Activated gamma-delta T cell treated with Interleukin-2 at 50 U/mL for 16 hours (primary cell): ENCODE data around the gene FRMD3.

Source experiments
- DNase-seq: peaks from one replicate; pipeline ENCODE4 v3.0.0-alpha.2; 2020

The FRMD3 gene

GRCh38 chr9:83472221-83472665 lies 66.0 kb downstream of the FRMD3 start:
- DNase-seq, result no peak

- DNase-seq, result no peak
Observed at GRCh38 chr9:83471241-83471640, 67.0 kb downstream of the FRMD3 start.

DNA sequence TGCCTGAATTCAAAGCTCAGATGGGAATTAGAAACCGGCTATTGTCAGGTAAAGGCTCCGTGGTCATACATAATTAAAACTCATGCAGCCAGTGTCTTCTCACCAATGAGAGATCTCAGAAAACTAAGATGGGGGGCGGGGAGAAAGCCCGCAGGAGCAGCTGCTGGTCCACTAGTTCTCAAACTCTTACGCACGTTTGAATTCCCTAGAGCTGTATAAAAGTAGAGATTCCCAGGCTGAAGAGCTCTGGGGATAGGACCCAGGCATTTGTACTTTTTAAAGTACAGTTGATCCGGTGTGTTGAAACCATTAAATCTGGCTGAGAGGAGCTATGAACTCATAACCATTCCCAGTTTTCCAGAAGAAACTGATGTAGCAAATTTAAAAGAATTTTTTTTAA lies 68.5 kb downstream of the FRMD3 start:
- no peak for DNase-seq

DNA sequence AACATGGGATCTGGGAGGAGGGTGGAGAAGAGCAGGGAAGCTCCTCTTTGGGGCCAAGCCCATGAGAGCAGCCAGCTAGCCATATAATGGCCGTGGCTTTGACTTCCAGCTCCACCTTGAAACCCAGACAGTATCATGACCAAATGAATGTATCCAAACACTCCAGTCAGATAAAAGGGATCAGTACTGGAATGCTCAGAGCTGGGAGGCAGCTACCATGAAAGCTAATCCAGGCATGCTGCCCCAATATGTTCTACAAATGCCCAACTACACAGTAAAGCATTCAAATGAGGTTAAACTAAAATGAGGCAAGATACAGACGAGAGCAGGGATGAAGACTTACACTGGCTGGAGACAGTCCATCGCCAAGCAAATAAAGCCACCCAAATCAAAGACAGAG lies 69.4 kb downstream of the FRMD3 start:
- DNase-seq, result no peak

- DNase-seq, result no peak
Observed at GRCh38 chr9:83466877-83467276, 71.3 kb downstream of the FRMD3 start.

GRCh38 chr9:83466351-83466750 lies 71.8 kb downstream of the FRMD3 start:
- no peak for DNase-seq

GRCh38 chr9:83459830-83460229 lies 78.4 kb downstream of the FRMD3 start:
- DNase-seq, result no peak

GRCh38 chr9:83458530-83458929 lies 79.7 kb downstream of the FRMD3 start:
- DNase-seq, result no peak

- DNase-seq, result no peak
Observed at GRCh38 chr9:83457005-83457404, 81.2 kb downstream of the FRMD3 start.

- no peak for DNase-seq
Observed at GRCh38 chr9:83456226-83456625, 82.0 kb downstream of the FRMD3 start.

DNA sequence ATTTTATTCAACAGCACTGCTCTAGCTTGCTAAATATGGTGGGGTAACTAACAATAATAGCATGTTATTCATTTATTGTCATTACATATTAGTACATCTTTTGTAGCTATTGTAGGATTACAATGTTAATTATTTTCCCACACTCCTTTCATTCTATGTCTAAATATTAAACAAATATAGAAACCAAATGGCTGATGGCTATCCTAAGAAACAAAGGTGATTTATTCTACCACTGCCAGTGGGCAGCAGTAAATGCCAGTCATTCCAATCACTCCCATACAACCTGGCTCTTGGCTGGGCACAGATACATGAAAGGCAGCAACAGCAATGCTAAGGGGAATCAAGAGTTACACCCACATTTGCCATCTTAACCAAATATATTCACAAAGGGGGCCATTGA lies 84.1 kb downstream of the FRMD3 start:
- no peak for DNase-seq

GRCh38 chr9:83451308-83451707 lies 86.9 kb downstream of the FRMD3 start:
- no peak for DNase-seq

- DNase-seq, result no peak
Observed at GRCh38 chr9:83449983-83450382, 88.2 kb downstream of the FRMD3 start.

- no peak for DNase-seq
Observed at GRCh38 chr9:83449166-83449565, 89.0 kb downstream of the FRMD3 start.

DNA sequence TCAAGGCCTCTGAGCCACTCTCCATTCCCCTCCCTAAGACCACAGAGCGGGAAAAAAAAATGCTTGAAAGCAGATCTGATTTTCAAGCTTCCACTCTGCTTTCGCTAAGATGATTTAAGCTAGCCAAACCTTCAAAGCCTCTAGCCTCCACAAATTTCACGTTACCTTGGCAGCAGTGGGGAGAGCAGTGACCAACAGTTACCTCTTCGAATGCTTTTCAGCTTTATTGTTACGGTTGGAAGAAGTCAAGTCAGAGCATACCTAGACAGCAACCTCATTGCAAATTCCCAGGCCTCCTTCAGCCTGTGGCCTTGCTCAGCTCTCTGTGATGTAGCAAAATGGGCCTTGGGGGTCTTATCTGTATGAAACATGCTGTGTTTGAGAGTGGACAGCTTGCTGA lies 89.6 kb downstream of the FRMD3 start:
- DNase-seq, result no peak

DNA sequence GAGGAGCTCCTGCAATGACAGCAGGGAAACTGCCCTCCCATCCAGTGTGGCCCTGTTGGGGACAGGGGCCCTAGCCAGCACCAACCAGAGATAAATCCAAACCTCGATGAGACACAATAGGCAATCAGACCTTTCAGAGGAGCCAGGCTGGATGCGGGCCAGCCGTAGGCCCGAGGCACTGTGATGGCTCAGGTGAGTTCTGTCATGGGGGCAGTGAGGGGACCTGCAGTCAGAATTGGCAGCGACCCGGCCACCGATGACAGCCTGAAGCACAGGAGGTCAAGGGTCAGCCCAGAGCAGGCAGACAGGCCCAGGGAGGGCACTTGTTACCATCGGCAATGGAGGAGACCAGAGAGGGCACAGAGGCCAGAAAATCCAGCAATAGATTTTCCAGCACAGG lies 90.8 kb downstream of the FRMD3 start:
- no peak for DNase-seq

- no peak for DNase-seq
Observed at GRCh38 chr9:83445703-83446265, 92.4 kb downstream of the FRMD3 start.

DNA sequence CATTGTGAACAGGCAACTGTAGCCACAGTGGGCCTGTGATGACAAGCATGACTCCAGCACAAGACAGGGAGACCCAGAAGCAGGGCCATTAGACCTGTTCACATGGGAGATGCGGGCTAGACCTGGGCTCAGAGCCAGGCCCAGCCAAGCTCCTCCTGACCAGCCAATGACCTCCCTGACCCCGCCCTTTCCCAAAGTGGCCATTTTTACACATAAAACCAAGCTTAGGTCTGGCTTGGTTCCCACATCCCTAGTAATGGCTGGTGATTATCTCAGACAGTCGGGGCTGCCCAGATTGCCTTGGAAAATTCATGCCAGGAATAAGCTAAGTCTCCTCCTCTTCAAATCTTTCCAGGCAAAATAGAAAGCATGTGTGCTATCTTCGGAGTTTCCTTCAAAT lies 94.1 kb downstream of the FRMD3 start:
- DNase-seq, result no peak

GRCh38 chr9:83441390-83441789 lies 96.8 kb downstream of the FRMD3 start:
- no peak for DNase-seq

DNA sequence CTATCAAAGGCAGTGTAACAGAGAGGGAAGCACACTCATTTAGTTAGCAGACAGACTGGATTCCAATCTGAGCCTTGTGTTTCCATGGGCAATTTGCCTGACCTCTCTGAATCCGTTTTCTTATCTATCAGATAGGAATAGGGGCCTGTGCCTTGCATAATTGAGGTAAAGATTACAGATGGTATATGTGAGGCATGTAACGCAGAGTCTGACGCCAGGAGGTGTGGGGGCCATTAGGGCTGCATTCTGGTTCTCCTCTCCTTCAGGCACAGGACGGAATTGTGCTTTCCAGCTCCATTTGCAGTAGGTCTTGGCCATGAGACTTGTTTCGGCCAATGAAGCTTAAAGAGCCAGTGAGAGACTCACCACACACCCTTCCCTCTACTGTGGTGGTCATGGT lies 97.6 kb downstream of the FRMD3 start:
- no peak for DNase-seq

DNA sequence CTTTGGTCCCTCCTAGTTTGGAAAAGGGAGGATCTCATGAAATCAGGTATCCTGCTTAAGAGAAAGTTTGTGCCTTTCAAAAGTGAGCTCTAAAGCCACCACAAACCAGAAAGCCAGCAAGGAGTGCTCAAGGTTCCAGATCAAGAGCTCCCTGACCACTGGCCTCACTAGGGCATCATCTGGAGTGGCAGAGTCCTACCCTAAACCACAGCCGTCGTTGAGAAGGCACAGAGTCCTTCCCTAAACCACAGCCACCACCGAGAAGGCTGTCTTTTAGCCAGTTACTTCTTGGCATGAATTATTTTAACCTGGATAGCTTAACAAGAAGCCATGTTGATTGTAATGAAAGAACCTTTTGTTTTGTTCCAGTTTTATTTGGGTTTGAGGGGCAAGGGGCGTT lies 102.9 kb downstream of the FRMD3 start:
- DNase-seq, result no peak

DNA sequence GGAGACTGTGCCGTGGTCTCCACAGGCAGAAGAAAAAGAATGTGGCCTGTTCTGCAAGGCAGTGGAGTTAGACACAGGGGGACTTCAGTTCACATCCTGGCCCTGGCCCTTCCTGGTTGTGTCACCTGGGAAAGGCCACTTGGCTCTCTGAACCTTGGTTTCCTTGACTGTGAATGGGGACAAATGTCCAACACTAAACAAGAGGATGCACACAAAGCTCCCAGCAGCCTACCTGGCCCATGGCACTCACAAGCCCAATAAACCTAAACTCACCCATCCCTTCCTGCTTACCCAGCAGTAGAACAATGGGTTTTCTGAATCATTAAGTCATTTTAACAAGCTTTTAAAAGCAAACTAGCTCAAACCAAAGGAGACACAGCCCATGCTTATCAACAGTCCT lies 103.9 kb downstream of the FRMD3 start:
- no peak for DNase-seq

DNA sequence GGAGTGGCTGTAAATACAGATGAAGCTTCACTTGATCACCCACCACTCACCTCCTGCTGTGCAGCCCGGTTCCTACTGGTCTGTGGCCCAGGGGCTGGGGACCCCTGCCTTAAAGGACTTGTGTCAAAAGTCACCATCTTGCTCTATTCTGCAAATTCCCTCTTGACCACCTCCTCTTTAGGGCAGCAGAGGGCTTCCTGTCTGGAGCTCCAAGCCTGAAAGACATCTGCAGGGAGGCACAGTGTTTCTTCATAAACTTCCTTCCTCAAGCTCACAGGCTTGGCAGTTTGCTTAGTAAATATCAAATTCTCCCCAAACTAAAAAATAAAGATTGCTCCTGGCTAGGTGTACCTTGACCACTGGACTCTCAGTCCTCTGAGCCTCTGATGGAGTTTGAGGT lies 104.4 kb downstream of the FRMD3 start:
- DNase-seq, result no peak

- no peak for DNase-seq
Observed at GRCh38 chr9:83432877-83433550, 105.2 kb downstream of the FRMD3 start.

- no peak for DNase-seq
Observed at GRCh38 chr9:83432104-83432627, 106.0 kb downstream of the FRMD3 start.
